WTC11 (cell line): ENCODE data around the gene ACP5. TPM values are rescaled to one million over a fixed set of nuclear protein-coding genes. Genes with fewer than 3 reads are reported as not detected.
"Not testable (repeated sequence)": the region's sequence is repeated elsewhere in the genome, so short reads cannot be mapped to it uniquely, and the experiment has no call there.

Experiments used
- ATAC-seq: fragments of 200-7000 bp; cut with Tn5 transposase; 2 replicates; pipeline ENCODE4 v1.10.0; 2021; ENCODE audit warnings: mild to moderate bottlenecking, moderate library complexity
- CTCF ChIA-PET: fragments of 300-600 bp; sonication (Branson Sonifier 250); formaldehyde crosslinking; loops from one replicate; lab custom pipeline; 2021; ENCODE audit warnings: antibody characterized with exemption; lab: Charles Lee
- POLR2A ChIA-PET: fragments of 350-600 bp; sonication (Branson Sonifier 250); formaldehyde crosslinking; loops from one replicate; lab custom pipeline; 2021; ENCODE audit warnings: antibody characterized with exemption; lab: Charles Lee
- DNase-seq: peaks from one replicate; pipeline ENCODE4 v3.0.0; 2021; ENCODE audit warnings: low spot score
- H3K27ac Mint-ChIP-seq: 2 replicates; pipeline ENCODE4 v1.8.0; 2021; ENCODE audit warnings: mixed read lengths
- H3K27me3 Mint-ChIP-seq: 2 replicates; pipeline ENCODE4 v1.8.0; 2021; ENCODE audit warnings: low read depth, mild to moderate bottlenecking, moderate library complexity, mixed read lengths
- H3K36me3 Mint-ChIP-seq: 2 replicates; pipeline ENCODE4 v1.8.0; 2021; ENCODE audit warnings: mixed read lengths
- H3K4me1 Mint-ChIP-seq: 2 replicates; pipeline ENCODE4 v1.8.0; 2022; ENCODE audit warnings: mixed read lengths
- H3K4me3 Mint-ChIP-seq: 2 replicates; pipeline ENCODE4 v1.8.0; 2021; ENCODE audit warnings: mild to moderate bottlenecking, moderate library complexity, mixed read lengths
- H3K9me3 Mint-ChIP-seq: 2 replicates; pipeline ENCODE4 v1.8.0; 2021; ENCODE audit warnings: mixed read lengths
- AR ChIP-seq: fragments of 250-450 bp; sonication (Bioruptor Pico); IDR thresholded peaks from 2 replicates; pipeline ENCODE4 v1.9.0; 2021; ENCODE audit warnings: mild to moderate bottlenecking
- ATF1 ChIP-seq: sonication (generic); formaldehyde crosslinking; IDR thresholded peaks from 2 replicates; pipeline ENCODE4 v1.8.1; 2023; ENCODE audit warnings: mild to moderate bottlenecking, moderate library complexity, missing genetic modification reagents
- ERG ChIP-seq: fragments of 250-450 bp; sonication (Bioruptor Pico); IDR thresholded peaks from 2 replicates; pipeline ENCODE4 v1.8.0; 2021; ENCODE audit warnings: mild to moderate bottlenecking
- FOXP1 ChIP-seq: sonication (generic); formaldehyde crosslinking; IDR thresholded peaks from 2 replicates; pipeline ENCODE4 v1.8.0; 2022; ENCODE audit warnings: missing genetic modification reagents, mild to moderate bottlenecking, moderate library complexity, borderline replicate concordance
- GABPB1 ChIP-seq: sonication (generic); formaldehyde crosslinking; IDR thresholded peaks from 2 replicates; pipeline ENCODE4 v1.8.1; 2023; ENCODE audit warnings: mild to moderate bottlenecking, missing genetic modification reagents
- GRHL2 ChIP-seq: fragments of 250-450 bp; sonication (Bioruptor Pico); IDR thresholded peaks from 2 replicates; pipeline ENCODE4 v1.8.0; 2022; ENCODE audit warnings: mild to moderate bottlenecking, moderate library complexity; ENCODE audit not compliant: insufficient replicate concordance, severe bottlenecking
- NR2C2 ChIP-seq: sonication (generic); formaldehyde crosslinking; IDR thresholded peaks from 2 replicates; pipeline ENCODE4 v1.8.0; 2022; ENCODE audit warnings: mild to moderate bottlenecking, missing genetic modification reagents
- RORB ChIP-seq: fragments of 250-450 bp; sonication (Bioruptor Pico); IDR thresholded peaks from 2 replicates; pipeline ENCODE4 v1.9.0; 2021; ENCODE audit warnings: mild to moderate bottlenecking
- SMAD4 ChIP-seq: sonication (generic); formaldehyde crosslinking; IDR thresholded peaks from 2 replicates; pipeline ENCODE4 v1.8.0; 2022; ENCODE audit warnings: mild to moderate bottlenecking, missing genetic modification reagents
- SOX15 ChIP-seq: fragments of 250-450 bp; sonication (Bioruptor Pico); IDR thresholded peaks from 2 replicates; pipeline ENCODE4 v1.9.0; 2021; ENCODE audit warnings: mild to moderate bottlenecking
- STAT6 ChIP-seq: sonication (generic); formaldehyde crosslinking; conservative IDR thresholded peaks from 2 replicates; pipeline ENCODE4 v1.8.1; 2023; ENCODE audit warnings: mild to moderate bottlenecking, low read depth, missing genetic modification reagents, moderate library complexity
- TCF7 ChIP-seq: sonication (generic); formaldehyde crosslinking; IDR thresholded peaks from 2 replicates; pipeline ENCODE4 v1.8.0; 2022; ENCODE audit warnings: mild to moderate bottlenecking, low read depth, missing genetic modification reagents, moderate library complexity
- ZNF512 ChIP-seq: sonication (generic); formaldehyde crosslinking; IDR thresholded peaks from 2 replicates; pipeline ENCODE4 v1.8.1; 2022; ENCODE audit warnings: missing genetic modification reagents, borderline replicate concordance
- total RNA-seq: library from RNA; stranded (reverse); gene quantifications from 3 replicates; pipeline ENCODE4 v1.2.3, GENCODE V29; 2021
- TF ChIP-seq, protein P1 (sequence below): sonication (generic); formaldehyde crosslinking; IDR thresholded peaks from 2 replicates; pipeline ENCODE4 v1.8.0; 2022; ENCODE audit warnings: missing genetic modification reagents

Gene ACP5
- total RNA-seq, 1 experiment from 2014 or later = 8.6 TPM

DNA sequence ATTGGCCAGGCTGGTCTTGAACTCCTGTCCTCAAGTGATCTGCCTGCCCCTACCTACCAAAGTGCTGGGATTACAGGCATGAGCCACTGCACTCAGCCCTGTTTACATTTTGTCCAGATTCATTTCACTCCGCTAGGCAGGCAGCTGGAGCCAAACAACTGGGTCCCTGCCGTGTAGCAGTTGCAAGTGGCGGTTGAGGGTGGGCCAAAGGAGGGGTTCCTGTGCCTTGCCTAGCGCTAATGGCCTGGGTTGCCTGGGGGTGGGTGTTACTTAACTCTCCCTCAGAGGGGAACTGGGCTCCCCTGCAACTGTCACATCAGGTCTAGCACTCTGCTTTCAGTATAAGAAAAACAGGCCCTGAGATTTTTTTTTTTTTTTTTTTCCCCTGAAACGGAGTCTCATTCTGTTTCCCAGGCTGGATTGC, 7.4 kb downstream of the ACP5 start:
- TF ChIP-seq ERG (CRISPR knock-in tag) = no peak
- TF ChIP-seq GABPB1 (CRISPR knock-in tag) = no peak
- CTCF ChIA-PET = interaction anchor here (1.1 to 1.8 kb wide), 2 partner anchors 11 to 34 kb away, joined by 3 to 7 read pairs; partner anchors contain the start of gene ELOF1

DNA sequence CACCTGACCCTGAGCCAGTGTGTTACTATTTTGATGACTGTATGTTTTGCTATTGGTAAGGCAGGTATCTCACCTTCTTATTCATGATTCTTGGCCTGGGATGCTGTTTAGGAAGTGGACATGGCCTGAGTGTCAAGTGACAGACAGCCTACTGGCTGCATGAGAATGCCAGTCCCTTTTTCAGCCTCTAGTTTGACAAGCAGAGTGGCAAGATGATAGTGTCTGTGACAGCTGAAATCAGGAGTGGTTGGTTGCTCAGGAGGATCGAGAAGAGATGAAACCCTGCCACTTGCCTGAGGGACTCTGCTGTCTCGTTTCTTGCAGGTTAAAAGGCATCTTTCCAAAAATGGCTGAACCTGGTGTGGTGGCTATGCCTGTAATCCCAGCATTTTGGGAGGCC, 11.3 kb downstream of the ACP5 start:
- no peaks in the 10 kb centered on the region for H3K27me3 Mint-ChIP-seq
- ChIA-PET POLR2A (interaction anchor here (0.7 kb wide), 1 partner anchor 835 kb away, joined by 3 read pairs; the partner anchor contains the start of gene ZNF799), CTCF (no interaction called here)
- peak overlapping the region; percentile 95; the same call in 1 of the 2 replicates for H3K27ac Mint-ChIP-seq
- ATAC-seq (no peak), DNase-seq (no peak)
- H3K9me3 Mint-ChIP-seq = no peaks in the 10 kb centered on the region
- no peaks in the 10 kb centered on the region for H3K36me3 Mint-ChIP-seq
- no peaks in the 10 kb centered on the region for H3K4me1 Mint-ChIP-seq
- no peak for TF ChIP-seq ZNF512
- TF ChIP-seq FOXP1 (CRISPR knock-in tag) = no peak
- no peak for TF ChIP-seq NR2C2 (CRISPR knock-in tag)
- no peak for TF ChIP-seq ATF1 (CRISPR knock-in tag)
- TF ChIP-seq, protein P1, sequence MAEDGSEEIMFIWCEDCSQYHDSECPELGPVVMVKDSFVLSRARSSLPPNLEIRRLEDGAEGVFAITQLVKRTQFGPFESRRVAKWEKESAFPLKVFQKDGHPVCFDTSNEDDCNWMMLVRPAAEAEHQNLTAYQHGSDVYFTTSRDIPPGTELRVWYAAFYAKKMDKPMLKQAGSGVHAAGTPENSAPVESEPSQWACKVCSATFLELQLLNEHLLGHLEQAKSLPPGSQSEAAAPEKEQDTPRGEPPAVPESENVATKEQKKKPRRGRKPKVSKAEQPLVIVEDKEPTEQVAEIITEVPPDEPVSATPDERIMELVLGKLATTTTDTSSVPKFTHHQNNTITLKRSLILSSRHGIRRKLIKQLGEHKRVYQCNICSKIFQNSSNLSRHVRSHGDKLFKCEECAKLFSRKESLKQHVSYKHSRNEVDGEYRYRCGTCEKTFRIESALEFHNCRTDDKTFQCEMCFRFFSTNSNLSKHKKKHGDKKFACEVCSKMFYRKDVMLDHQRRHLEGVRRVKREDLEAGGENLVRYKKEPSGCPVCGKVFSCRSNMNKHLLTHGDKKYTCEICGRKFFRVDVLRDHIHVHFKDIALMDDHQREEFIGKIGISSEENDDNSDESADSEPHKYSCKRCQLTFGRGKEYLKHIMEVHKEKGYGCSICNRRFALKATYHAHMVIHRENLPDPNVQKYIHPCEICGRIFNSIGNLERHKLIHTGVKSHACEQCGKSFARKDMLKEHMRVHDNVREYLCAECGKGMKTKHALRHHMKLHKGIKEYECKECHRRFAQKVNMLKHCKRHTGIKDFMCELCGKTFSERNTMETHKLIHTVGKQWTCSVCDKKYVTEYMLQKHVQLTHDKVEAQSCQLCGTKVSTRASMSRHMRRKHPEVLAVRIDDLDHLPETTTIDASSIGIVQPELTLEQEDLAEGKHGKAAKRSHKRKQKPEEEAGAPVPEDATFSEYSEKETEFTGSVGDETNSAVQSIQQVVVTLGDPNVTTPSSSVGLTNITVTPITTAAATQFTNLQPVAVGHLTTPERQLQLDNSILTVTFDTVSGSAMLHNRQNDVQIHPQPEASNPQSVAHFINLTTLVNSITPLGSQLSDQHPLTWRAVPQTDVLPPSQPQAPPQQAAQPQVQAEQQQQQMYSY (CRISPR knock-in tag) = no peak
- TF ChIP-seq GRHL2 (CRISPR knock-in tag) = no peak
- no peak for TF ChIP-seq AR
- TF ChIP-seq SOX15 (CRISPR knock-in tag) = no peak
- no peak for TF ChIP-seq SMAD4 (CRISPR knock-in tag)
- no peak for TF ChIP-seq TCF7 (CRISPR knock-in tag)
- no peak for TF ChIP-seq RORB
- no peak for TF ChIP-seq STAT6 (CRISPR knock-in tag)
- no peak overlapping the region for H3K4me3 Mint-ChIP-seq

More for the DNA sequence above, 7.4 kb downstream of the ACP5 start:
- H3K27me3 Mint-ChIP-seq = no peaks in the 10 kb centered on the region
- DNase-seq (no peak), ATAC-seq (no peak)
- no peaks in the 10 kb centered on the region for H3K4me1 Mint-ChIP-seq
- H3K27ac Mint-ChIP-seq = no peak overlapping the region
- no peaks in the 10 kb centered on the region for H3K9me3 Mint-ChIP-seq
- H3K4me3 Mint-ChIP-seq = no peak overlapping the region
- no peaks in the 10 kb centered on the region for H3K36me3 Mint-ChIP-seq
- POLR2A ChIA-PET = interaction anchor here (0.7 kb wide), 1 partner anchor 224 kb away, joined by 4 read pairs; the partner anchor contains the start of genes CCDC159 and TMEM205

DNA sequence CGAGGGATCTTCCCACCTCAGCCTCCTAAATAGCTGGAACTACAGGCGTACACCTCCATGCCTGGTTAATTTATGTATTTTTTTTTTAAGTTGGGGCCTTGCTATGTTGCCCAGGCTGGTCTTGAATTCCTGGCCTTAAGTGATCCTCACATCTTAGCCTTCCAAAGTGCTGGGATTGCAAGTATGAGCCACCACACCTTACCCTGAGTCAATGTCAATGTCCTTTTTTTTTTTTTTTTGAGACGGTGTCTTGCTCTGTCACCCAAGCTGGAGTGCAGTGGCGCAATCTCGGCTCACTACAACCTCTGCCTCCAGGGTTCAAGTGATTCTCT, 11.8 kb downstream of the ACP5 start:
- H3K36me3 Mint-ChIP-seq, POLR2A ChIA-PET, H3K9me3 Mint-ChIP-seq, H3K4me3 Mint-ChIP-seq, ATAC-seq, DNase-seq, H3K4me1 Mint-ChIP-seq, H3K27me3 Mint-ChIP-seq, H3K27ac Mint-ChIP-seq: not testable (repeated sequence)
- CTCF ChIA-PET = interaction anchor here (0.8 kb wide), 1 partner anchor 35 kb away, joined by 3 read pairs; no protein-coding TSS in a partner anchor

GRCh38 chr19:11564082-11564807, 13.2 kb downstream of the ACP5 start:
- not testable (repeated sequence) for H3K27me3 Mint-ChIP-seq, ATAC-seq, H3K4me3 Mint-ChIP-seq, H3K9me3 Mint-ChIP-seq, H3K36me3 Mint-ChIP-seq, H3K4me1 Mint-ChIP-seq, H3K27ac Mint-ChIP-seq, DNase-seq
- CTCF ChIA-PET = interaction anchor here (1.1 kb wide), 1 partner anchor 12 kb away, joined by 4 read pairs; no protein-coding TSS in a partner anchor
- POLR2A ChIA-PET = interaction anchor here (1.0 kb wide), 1 partner anchor 14 kb away, joined by 3 read pairs; the partner anchor contains the start of gene ACP5
